Natural killer cell (primary cell): Measurements from ENCODE around the gene PDLIM1. TPM values are rescaled to one million over a fixed set of nuclear protein-coding genes. Genes with fewer than 3 reads are reported as not detected.

Source experiments
- ATAC-seq, 3 donors: fragments of 150-1000 bp in 2 of 3; fragments of 200-7000 bp in 1 of 3; cut with Tn5 transposase; 1 replicate in 1 of 3; 2 replicates in 2 of 3; pipeline ENCODE4 v1.10.0; 2021; ENCODE audit warnings: mild to moderate bottlenecking in 2 of 3, moderate library complexity in 2 of 3
- DNase-seq, 2 donors: peaks; one replicate each; pipeline versions ENCODE4 v3.0.0 to v3.0.0-alpha.2; 2013 to 2021; ENCODE audit warnings: mixed read lengths in 1 of 2
- H3K27ac ChIP-seq: one replicate; pipeline ENCODE4 v1.5.1; 2013; ENCODE audit warnings: mild to moderate bottlenecking, low read length
- H3K27me3 ChIP-seq: one replicate; pipeline ENCODE4 v1.6.1; 2013; ENCODE audit warnings: low read length; ENCODE audit not compliant: control insufficient read depth, insufficient read depth
- H3K36me3 ChIP-seq: one replicate; pipeline ENCODE4 v1.6.1; 2013; ENCODE audit warnings: low read length; ENCODE audit not compliant: control insufficient read depth, insufficient read depth
- H3K4me1 ChIP-seq: one replicate; pipeline ENCODE4 v1.6.1; 2013; ENCODE audit warnings: low read length; ENCODE audit not compliant: control insufficient read depth, insufficient read depth
- H3K4me3 ChIP-seq: one replicate; pipeline ENCODE4 v1.5.1; 2013; ENCODE audit warnings: low read length
- H3K9me3 ChIP-seq: one replicate; pipeline ENCODE4 v1.6.1; 2013; ENCODE audit warnings: low read length; ENCODE audit not compliant: control insufficient read depth, insufficient read depth
- H3K27ac Mint-ChIP-seq, 2 donors: one replicate each; pipeline ENCODE4 v1.8.0; 2022; ENCODE audit warnings: mild to moderate bottlenecking in 2 of 2, mixed read lengths in 2 of 2, moderate library complexity in 1 of 2
- H3K27me3 Mint-ChIP-seq, 2 donors: one replicate each; pipeline ENCODE4 v1.8.0; 2022; ENCODE audit warnings: low read depth in 2 of 2, mixed read lengths in 2 of 2
- H3K36me3 Mint-ChIP-seq: one replicate; pipeline ENCODE4 v1.8.0; 2022; ENCODE audit warnings: mixed read lengths
- H3K4me1 Mint-ChIP-seq, 2 donors: one replicate each; pipeline ENCODE4 v1.8.0; 2022; ENCODE audit warnings: mixed read lengths in 2 of 2
- H3K4me3 Mint-ChIP-seq: one replicate; pipeline ENCODE4 v1.8.0; 2022; ENCODE audit warnings: mild to moderate bottlenecking, moderate library complexity, mixed read lengths
- H3K9me3 Mint-ChIP-seq, 2 donors: one replicate each; pipeline ENCODE4 v1.8.0; 2022; ENCODE audit warnings: mixed read lengths in 2 of 2
- WGBS: methylation state at CpG from one replicate; pipeline ENCODE4 v1.1.7; 2013; ENCODE audit warnings: missing lambda C conversion rate; ENCODE audit not compliant: insufficient coverage; 5-methylcytosine and 5-hydroxymethylcytosine counted together
- intact Hi-C: fragments of 100-400 bp; cut with micrococcal nuclease; formaldehyde crosslinking; loops from one replicate; pipeline ENCODE4 v1.14.2; 2022
- total RNA-seq, 4 donors: library from RNA; stranded (reverse); fragments of 120-200 nt in 1 of 4; gene quantifications; one replicate each; pipeline versions ENCODE4 v1.2.3 to v1.2.4, GENCODE V29; 2013 to 2022
- TF ChIP-seq, protein P1 (sequence below): fragments of 200-600 bp; IDR thresholded peaks from one replicate; pipeline ENCODE4 v1.8.0; 2022; ENCODE audit warnings: antibody characterized with exemption

Gene PDLIM1
- total RNA-seq, 3 donors from 2014 or later (not counting 1 experiment from before 2014, with no cell fraction given), result 7.1 to 25.2 (median 24.5) TPM

DNA sequence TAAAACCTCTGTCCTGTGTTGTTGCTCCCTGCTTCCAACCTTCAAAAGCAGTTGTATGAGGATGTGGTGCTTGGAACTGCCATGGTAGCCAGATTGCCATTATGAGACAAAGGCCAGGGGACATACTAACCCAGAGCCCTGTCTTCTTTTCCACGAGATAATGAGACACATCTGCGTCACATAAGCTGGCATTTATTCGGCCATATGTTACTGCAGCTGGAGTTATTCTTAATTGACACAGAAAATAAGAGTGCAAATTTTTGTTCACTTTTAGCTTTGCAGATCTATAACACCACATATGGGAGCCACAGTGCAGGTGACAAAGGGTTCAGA is 15.5 kb upstream of the PDLIM1 start:
- H3K4me1 ChIP-seq, result peaks cover 3% of the 10 kb centered on the region
- no peak overlapping the region for H3K4me3 Mint-ChIP-seq
- H3K4me3 ChIP-seq, result no peak overlapping the region
- intact Hi-C loops, result no loop called here
- H3K36me3 Mint-ChIP-seq, result no peaks in the 10 kb centered on the region
- H3K27me3 ChIP-seq, result no peaks in the 10 kb centered on the region
- TF ChIP-seq, protein P1, sequence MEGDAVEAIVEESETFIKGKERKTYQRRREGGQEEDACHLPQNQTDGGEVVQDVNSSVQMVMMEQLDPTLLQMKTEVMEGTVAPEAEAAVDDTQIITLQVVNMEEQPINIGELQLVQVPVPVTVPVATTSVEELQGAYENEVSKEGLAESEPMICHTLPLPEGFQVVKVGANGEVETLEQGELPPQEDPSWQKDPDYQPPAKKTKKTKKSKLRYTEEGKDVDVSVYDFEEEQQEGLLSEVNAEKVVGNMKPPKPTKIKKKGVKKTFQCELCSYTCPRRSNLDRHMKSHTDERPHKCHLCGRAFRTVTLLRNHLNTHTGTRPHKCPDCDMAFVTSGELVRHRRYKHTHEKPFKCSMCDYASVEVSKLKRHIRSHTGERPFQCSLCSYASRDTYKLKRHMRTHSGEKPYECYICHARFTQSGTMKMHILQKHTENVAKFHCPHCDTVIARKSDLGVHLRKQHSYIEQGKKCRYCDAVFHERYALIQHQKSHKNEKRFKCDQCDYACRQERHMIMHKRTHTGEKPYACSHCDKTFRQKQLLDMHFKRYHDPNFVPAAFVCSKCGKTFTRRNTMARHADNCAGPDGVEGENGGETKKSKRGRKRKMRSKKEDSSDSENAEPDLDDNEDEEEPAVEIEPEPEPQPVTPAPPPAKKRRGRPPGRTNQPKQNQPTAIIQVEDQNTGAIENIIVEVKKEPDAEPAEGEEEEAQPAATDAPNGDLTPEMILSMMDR, result no peak
- H3K9me3 ChIP-seq, result no peaks in the 10 kb centered on the region
- H3K27me3 Mint-ChIP-seq, result peaks cover 0 to 3% of the 10 kb centered on the region in 2 donors
- 87% methylated on average over 3 of the region's 3 CpGs for WGBS
- no peak for ATAC-seq
- no peak for DNase-seq
- no peak overlapping the region for H3K27ac ChIP-seq
- H3K36me3 ChIP-seq, result no peaks in the 10 kb centered on the region
- H3K4me1 Mint-ChIP-seq, result peaks cover 7 to 18% of the 10 kb centered on the region in 2 donors
- no peak overlapping the region for H3K27ac Mint-ChIP-seq
- H3K9me3 Mint-ChIP-seq, result no peaks in the 10 kb centered on the region

GRCh38 chr10:95305606-95306317 is 15.0 kb upstream of the PDLIM1 start:
- WGBS, result 92% methylated on average over 10 of the region's 10 CpGs
- H3K4me1 Mint-ChIP-seq, result peaks cover 7 to 17% of the 10 kb centered on the region in 2 donors
- intact Hi-C loops, result no loop called here
- no peaks in the 10 kb centered on the region for H3K9me3 Mint-ChIP-seq
- no peaks in the 10 kb centered on the region for H3K36me3 Mint-ChIP-seq
- Histone ChIP-seq H3K9me3 (no peaks in the 10 kb centered on the region), H3K27me3 (no peaks in the 10 kb centered on the region), H3K4me3 (no peak overlapping the region), H3K36me3 (no peaks in the 10 kb centered on the region), H3K27ac (no peak overlapping the region), H3K4me1 (peaks cover 3% of the 10 kb centered on the region)
- no peak for ATAC-seq
- H3K27ac Mint-ChIP-seq, result no peak overlapping the region
- DNase-seq, result no peak
- H3K27me3 Mint-ChIP-seq, result peaks cover 0 to 2% of the 10 kb centered on the region in 2 donors
- TF ChIP-seq, protein P1, result no peak
- H3K4me3 Mint-ChIP-seq, result no peak overlapping the region

GRCh38 chr10:95304976-95305375 is 14.2 kb upstream of the PDLIM1 start:
- H3K4me1 Mint-ChIP-seq, result peaks cover 7 to 9% of the 10 kb centered on the region in 2 donors
- H3K27ac Mint-ChIP-seq, result no peak overlapping the region
- Histone ChIP-seq H3K9me3 (no peaks in the 10 kb centered on the region), H3K27me3 (no peaks in the 10 kb centered on the region), H3K4me3 (no peak overlapping the region), H3K4me1 (no peaks in the 10 kb centered on the region), H3K27ac (no peak overlapping the region), H3K36me3 (no peaks in the 10 kb centered on the region)
- ATAC-seq (no peak), DNase-seq (no peak)
- H3K27me3 Mint-ChIP-seq, result no peaks in the 10 kb centered on the region
- no peak overlapping the region for H3K4me3 Mint-ChIP-seq
- intact Hi-C loops, result no loop called here
- H3K36me3 Mint-ChIP-seq, result no peaks in the 10 kb centered on the region
- 100% methylated on average over 1 of the region's 2 CpGs for WGBS
- no peaks in the 10 kb centered on the region for H3K9me3 Mint-ChIP-seq
- TF ChIP-seq, protein P1, result no peak

DNA sequence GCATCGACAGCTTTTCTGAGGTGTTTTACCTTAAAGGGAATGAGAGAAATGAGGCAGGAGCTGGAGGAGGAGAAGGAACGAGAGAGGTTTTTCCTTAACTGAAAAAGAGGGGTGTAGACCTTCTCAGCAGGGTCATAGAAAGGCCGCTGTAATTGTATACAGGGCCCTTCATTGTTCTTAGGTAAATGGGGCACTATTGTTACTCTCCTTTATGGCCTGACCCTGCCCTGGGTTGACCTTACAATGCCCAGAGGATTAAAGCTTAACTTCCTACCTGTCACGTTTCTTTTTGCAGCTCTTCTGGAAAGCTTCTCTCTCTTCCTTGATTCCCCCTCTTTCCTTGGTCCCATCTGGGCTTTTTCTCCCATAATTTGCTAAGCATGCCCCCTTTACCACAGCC is 13.7 kb upstream of the PDLIM1 start:
- H3K4me3 Mint-ChIP-seq, result no peak overlapping the region
- ATAC-seq, result no peak
- no peak for DNase-seq
- Histone ChIP-seq H3K4me1 (no peaks in the 10 kb centered on the region), H3K27me3 (no peaks in the 10 kb centered on the region), H3K27ac (no peak overlapping the region), H3K4me3 (no peak overlapping the region), H3K36me3 (no peaks in the 10 kb centered on the region), H3K9me3 (no peaks in the 10 kb centered on the region)
- no peaks in the 10 kb centered on the region for H3K27me3 Mint-ChIP-seq
- 94% methylated on average over 4 of the region's 4 CpGs for WGBS
- H3K27ac Mint-ChIP-seq, result no peak overlapping the region
- H3K4me1 Mint-ChIP-seq, result peaks cover 6 to 7% of the 10 kb centered on the region in 2 donors
- no peaks in the 10 kb centered on the region for H3K36me3 Mint-ChIP-seq
- no peaks in the 10 kb centered on the region for H3K9me3 Mint-ChIP-seq
- TF ChIP-seq, protein P1, result no peak
- intact Hi-C loops, result no loop called here
